ENCODE results near the gene ZNF740. TPM values are rescaled to one million over a fixed set of nuclear protein-coding genes. Genes with fewer than 3 reads are reported as not detected.

The ZNF740 gene
- total RNA-seq, 1 experiment from 2014 or later: 46.8 TPM

GRCh38 chr12:53190108-53190729, 9.7 kb downstream of the ZNF740 start:
- H3K36me3 ChIP-seq (ENCODE audit: control insufficient read depth, insufficient read depth, low read length): peaks cover 17% of the 10 kb centered on the region
- no peaks in the 10 kb centered on the region for H3K9me3 ChIP-seq (ENCODE audit: control insufficient read depth, insufficient read depth, low read depth, low read length)
- H3K4me1 ChIP-seq (ENCODE audit: control insufficient read depth, insufficient read depth, low read length): no peaks in the 10 kb centered on the region
- DNase-seq (ENCODE audit: low read depth, low spot score) (no peak), ATAC-seq (peak; percentile 83)
- ChIA-PET CTCF (interaction anchor here (0.6 to 3.1 kb wide), 3 partner anchors 17 to 68 kb away, joined by 4 to 15 read pairs (median 5); partner anchors contain the start of gene ITGB7), POLR2A (interaction anchor here (1.0 kb wide), 1 partner anchor 9 kb away, joined by 3 read pairs; the partner anchor contains the start of gene CSAD)
- no peaks in the 10 kb centered on the region for H3K27me3 ChIP-seq (ENCODE audit: control insufficient read depth, insufficient read depth, low read length)
- TF ChIP-seq SIN3A (IDR thresholded peaks at IDR 0.05; ENCODE audit: borderline replicate concordance, insufficient read depth, low read depth, low read length) (no peak), CTCF (IDR thresholded peaks at IDR 0.05) (peak; percentile 89), POLR2AphosphoS5 (IDR thresholded peaks at IDR 0.05; ENCODE audit: low read depth, low read length) (peak; percentile 45; the same call in 1 of the 2 replicates)
- BruUV-seq (replicated peaks): no TSS peak
- H3K27ac ChIP-seq (ENCODE audit: low read length): peak overlapping the region; percentile 0; the same call in 1 of the 2 replicates
- in situ Hi-C loops (cut with HindIII; ENCODE audit: low pct_unique_long_range_greater_than_20kb, low sequenced_read_pairs): no loop called here
- no peak overlapping the region for H3K4me3 ChIP-seq (ENCODE audit: low read depth in 2 of 2, low read length in 2 of 2)
- intact Hi-C loops (cut with micrococcal nuclease; ENCODE audit: unreplicated experiment): no loop called here

- BruUV-seq (replicated peaks): no TSS peak
- intact Hi-C loops (cut with micrococcal nuclease; ENCODE audit: unreplicated experiment): no loop called here
- TF ChIP-seq POLR2AphosphoS5 (IDR thresholded peaks at IDR 0.05; ENCODE audit: low read depth, low read length) (no peak; the same call in 1 of the 2 replicates), TCF7L2 (IDR thresholded peaks at IDR 0.05; ENCODE audit: low read depth, low read length) (no peak), CTCF (IDR thresholded peaks at IDR 0.05) (no peak)
- in situ Hi-C loops (cut with HindIII; ENCODE audit: low pct_unique_long_range_greater_than_20kb, low sequenced_read_pairs): no loop called here
- no peaks in the 10 kb centered on the region for H3K4me1 ChIP-seq (ENCODE audit: control insufficient read depth, insufficient read depth, low read length)
- H3K36me3 ChIP-seq (ENCODE audit: control insufficient read depth, insufficient read depth, low read length): peaks cover 8% of the 10 kb centered on the region
- no peaks in the 10 kb centered on the region for H3K9me3 ChIP-seq (ENCODE audit: control insufficient read depth, insufficient read depth, low read depth, low read length)
- ChIA-PET POLR2A (interaction anchor here (0.6 kb wide), 1 partner anchor 25 kb away, joined by 8 read pairs; no protein-coding TSS in a partner anchor), CTCF (interaction anchor here (3.1 kb wide), 1 partner anchor 32 kb away, joined by 15 read pairs; no protein-coding TSS in a partner anchor)
- DNase-seq (ENCODE audit: low read depth, low spot score): no peak
- H3K27me3 ChIP-seq (ENCODE audit: control insufficient read depth, insufficient read depth, low read length): no peaks in the 10 kb centered on the region
- H3K4me3 ChIP-seq (ENCODE audit: low read depth in 2 of 2, low read length in 2 of 2): no peak overlapping the region
- H3K27ac ChIP-seq (ENCODE audit: low read length): no peak overlapping the region
- ATAC-seq: no peak
Observed at GRCh38 chr12:53191096-53191884, 10.8 kb downstream of the ZNF740 start.

- in situ Hi-C loops (cut with HindIII; ENCODE audit: low pct_unique_long_range_greater_than_20kb, low sequenced_read_pairs): no loop called here
Observed at GRCh38 chr12:53191885-53192530, 11.5 kb downstream of the ZNF740 start.

More at GRCh38 chr12:53191885-53192530, 11.5 kb downstream of the ZNF740 start:
- Histone ChIP-seq H3K4me3 (ENCODE audit: low read depth in 2 of 2, low read length in 2 of 2) (no peak overlapping the region), H3K4me1 (ENCODE audit: control insufficient read depth, insufficient read depth, low read length) (no peaks in the 10 kb centered on the region), H3K27ac (ENCODE audit: low read length) (no peak overlapping the region), H3K27me3 (ENCODE audit: control insufficient read depth, insufficient read depth, low read length) (no peaks in the 10 kb centered on the region), H3K9me3 (ENCODE audit: control insufficient read depth, insufficient read depth, low read depth, low read length) (no peaks in the 10 kb centered on the region), H3K36me3 (ENCODE audit: control insufficient read depth, insufficient read depth, low read length) (peaks cover under 1% of the 10 kb centered on the region)
- ChIA-PET POLR2A (interaction anchor here (0.6 kb wide), 1 partner anchor 25 kb away, joined by 8 read pairs; no protein-coding TSS in a partner anchor), CTCF (interaction anchor here (3.1 kb wide), 1 partner anchor 33 kb away, joined by 15 read pairs; no protein-coding TSS in a partner anchor)
- DNase-seq (ENCODE audit: low read depth, low spot score): no peak
- ATAC-seq: no peak
- no TSS peak for BruUV-seq (replicated peaks)
- intact Hi-C loops (cut with micrococcal nuclease; ENCODE audit: unreplicated experiment): no loop called here
- TF ChIP-seq TCF7L2 (IDR thresholded peaks at IDR 0.05; ENCODE audit: low read depth, low read length): no peak
- no peak for TF ChIP-seq REST (IDR thresholded peaks at IDR 0.05; ENCODE audit: insufficient read depth in 1 of 2, low read depth in 2 of 2, low read length in 1 of 2)
- no peak for TF ChIP-seq CTCF (IDR thresholded peaks at IDR 0.05)
- no peak for TF ChIP-seq POLR2AphosphoS5 (IDR thresholded peaks at IDR 0.05; ENCODE audit: low read depth, low read length)
- no peak for TF ChIP-seq SIN3A (IDR thresholded peaks at IDR 0.05; ENCODE audit: borderline replicate concordance, insufficient read depth, low read depth, low read length)

Measured in Panc1 (cell line).